HG02642 (cell line): ENCODE results near the gene CCL4L2.
"Not testable (repeated sequence)": the region's sequence is repeated elsewhere in the genome, so short reads cannot be mapped to it uniquely, and the experiment has no call there.

ENCODE experiments used
- ATAC-seq: cut with Tn5 transposase; IDR thresholded peaks from one replicate; pipeline ENCODE4 v1.9.1; 2021; ENCODE audit warnings: mild to moderate bottlenecking; ENCODE audit not compliant: unreplicated experiment, poor library complexity

Gene CCL4L2

DNA sequence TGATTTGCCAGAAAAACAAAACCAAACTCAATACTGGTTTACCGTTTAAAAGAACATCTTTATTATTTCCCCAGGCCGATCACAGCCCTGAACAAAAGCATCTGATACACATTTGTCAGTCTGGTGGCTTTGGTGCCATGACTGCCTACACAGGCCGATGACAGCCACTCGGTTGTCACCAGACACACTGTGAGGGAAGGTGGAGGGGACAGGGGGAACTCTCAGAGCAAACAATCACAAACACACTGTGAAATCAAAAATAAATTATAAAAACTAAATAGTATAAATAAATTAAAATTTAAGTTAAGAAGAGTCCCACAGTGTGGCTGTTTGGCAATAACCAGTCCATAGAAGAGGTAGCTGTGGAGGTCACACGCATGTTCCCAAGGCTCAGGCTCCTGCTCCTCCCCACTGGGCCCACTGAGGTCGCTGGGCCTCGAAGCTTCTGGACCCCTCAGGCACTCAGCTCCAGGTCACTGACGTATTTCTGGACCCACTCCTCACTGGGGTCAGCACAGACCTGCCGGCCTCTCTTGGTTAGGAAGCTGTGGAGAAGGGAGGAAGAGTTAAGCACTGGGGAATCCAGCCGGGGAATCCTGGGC lies 15.9 kb upstream of the CCL4L2 start:
- not testable (repeated sequence) for ATAC-seq

DNA sequence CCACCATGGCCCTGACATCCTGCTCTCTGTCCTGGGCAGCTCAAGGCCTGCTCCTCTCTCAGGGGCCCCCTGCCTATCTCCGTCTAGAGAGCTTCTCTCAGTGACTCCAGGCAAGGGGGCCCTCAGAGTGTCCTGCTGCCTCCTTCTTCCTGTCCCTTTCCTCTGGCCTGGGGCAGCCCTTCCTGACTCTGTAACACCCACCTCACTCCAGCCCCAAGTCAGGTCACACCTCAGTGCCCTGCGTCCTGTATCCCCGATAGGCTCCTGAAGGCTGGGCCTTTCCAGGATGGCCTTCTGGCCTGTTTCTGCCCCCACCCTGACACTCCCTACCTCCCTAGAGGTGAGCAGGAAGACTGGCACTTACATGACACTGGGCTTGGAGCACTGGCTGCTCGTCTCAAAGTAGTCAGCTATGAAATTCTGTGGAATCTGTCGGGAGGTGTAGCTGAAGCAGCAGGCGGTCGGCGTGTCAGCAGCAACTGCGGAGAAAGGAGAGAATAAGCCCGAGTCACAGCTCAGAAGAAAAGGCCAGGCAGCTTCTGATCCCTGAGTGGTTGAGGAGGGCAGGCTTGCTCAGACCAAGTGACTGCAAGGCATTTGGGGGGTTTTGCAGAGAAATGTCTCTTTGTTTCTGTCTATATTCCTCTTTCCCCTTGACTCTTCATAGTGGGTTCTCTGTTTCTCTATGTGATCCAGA lies 15.3 kb upstream of the CCL4L2 start:
- ATAC-seq: no peak

- ATAC-seq: no peak
These were observed 14.8 kb upstream of the CCL4L2 start for GRCh38 chr17:36196131-36196486.

DNA sequence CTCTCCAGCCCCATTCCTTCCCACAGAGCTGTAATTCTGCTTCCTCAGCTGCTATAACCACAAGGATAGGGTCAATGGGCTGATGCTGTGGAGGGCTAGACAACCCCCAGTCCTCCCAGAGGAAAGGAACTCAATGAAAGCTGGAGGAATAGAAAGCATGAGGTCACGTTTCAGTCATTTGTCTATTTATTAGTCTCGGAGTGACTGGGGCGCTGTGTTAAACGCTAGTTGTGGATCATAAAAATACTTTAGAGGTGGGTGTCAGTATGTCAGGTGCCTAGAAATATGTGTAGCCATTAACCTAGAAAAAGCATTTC lies 13.5 kb upstream of the CCL4L2 start:
- ATAC-seq: peak; percentile 21

- ATAC-seq: peak; percentile 23
These were observed 11.9 kb upstream of the CCL4L2 start for GRCh38 chr17:36198831-36199465.

DNA sequence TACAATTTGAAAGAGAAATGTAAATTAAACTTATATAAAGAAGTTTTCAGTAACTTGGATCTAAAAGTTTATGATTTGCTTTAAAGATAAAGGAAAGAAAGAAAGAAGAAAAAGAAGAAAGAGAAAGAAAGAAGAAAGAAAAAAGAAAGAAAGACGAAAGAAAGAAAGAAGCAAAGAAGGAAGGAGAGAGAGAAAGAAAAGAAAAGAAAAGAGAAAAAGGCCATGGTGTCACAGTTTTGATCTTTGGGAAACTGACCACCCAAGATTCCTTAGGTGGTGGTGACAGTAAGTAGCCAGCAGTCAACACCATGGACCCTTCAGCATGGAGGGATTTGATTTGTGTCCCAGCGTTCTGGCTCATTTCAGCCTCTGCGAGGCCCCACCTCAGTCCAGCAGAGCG lies 9.8 kb upstream of the CCL4L2 start:
- not testable (repeated sequence) for ATAC-seq

DNA sequence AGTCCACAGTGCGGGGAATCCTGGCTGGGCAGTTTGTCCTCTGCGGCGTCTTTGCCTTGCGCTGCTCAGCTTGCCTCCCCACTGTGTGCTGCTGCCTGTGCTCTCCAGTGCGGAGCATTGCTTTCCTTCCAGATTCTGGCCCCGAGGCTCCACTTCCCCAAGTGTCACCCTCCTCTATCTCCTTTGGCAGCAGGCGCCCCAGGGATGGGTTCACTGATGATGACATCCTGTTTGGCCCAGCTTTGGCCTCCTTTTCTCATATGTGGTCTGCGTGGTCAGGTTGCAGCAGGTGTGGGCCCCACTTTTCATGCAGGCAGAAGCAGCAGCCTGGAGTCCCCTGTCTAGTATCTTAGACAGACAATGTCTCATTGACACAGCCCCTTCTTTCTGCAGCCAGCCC lies 9.4 kb upstream of the CCL4L2 start:
- ATAC-seq: not testable (repeated sequence)

DNA sequence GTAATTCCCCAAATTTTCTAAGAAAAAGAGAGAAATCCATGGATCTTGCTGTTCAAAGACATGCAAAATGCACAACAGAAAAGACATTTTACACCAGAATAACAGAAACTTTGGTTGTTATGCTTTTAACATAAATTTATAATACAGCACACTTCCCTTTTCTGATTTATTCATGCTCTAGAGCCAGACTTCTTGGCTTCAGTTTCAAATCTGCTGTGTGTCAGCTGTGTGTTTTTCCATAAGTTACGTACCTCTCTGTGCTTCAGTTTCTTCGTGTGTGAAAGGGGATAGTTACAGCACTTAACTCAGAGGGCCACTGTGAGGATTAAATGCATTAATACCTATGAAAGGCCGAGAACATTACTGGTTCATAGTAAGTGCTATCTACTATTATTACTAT lies 7.5 kb upstream of the CCL4L2 start:
- ATAC-seq: no peak

- no peak for ATAC-seq
These were observed 6.0 kb upstream of the CCL4L2 start for GRCh38 chr17:36204724-36205500.

DNA sequence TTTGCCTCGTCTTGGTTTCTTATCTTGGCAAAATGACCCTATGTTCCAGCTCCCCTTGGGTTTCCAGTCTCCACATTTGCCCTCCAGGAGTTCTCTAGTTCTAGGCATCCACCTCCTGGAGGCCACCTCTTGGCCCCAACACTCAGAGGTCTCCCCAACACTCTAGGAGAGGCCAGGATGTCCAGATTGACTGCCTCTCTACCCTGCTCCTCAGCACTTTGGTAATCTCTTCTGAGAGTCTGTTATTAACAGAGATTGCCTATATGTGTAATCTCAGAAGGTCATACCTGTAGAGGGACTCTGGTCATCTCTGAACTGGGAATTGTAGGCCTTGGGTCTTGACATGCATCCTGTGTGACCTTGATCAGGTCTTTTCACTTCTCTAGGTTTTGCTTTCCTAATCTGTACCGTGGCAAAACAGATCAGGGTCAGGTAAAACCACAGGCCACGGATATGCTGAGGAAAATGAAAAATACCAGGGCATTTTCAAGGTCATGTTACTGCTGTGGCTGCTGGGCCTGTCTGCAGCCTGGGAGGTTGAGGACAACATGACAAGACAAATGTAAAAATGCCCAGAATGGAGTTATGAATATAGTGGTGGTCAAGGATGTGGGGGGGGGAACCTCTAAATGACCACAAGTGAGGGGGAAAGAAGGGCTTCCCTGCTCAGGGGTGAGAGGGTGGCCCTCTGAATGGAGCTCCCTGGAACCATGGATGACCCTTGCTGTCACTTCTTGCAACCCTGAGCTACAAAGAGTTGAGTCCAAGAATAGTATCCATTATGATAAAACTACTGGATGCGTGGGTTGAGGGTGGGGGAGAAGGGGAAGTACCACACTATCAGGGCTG lies 5.0 kb upstream of the CCL4L2 start:
- ATAC-seq: no peak

DNA sequence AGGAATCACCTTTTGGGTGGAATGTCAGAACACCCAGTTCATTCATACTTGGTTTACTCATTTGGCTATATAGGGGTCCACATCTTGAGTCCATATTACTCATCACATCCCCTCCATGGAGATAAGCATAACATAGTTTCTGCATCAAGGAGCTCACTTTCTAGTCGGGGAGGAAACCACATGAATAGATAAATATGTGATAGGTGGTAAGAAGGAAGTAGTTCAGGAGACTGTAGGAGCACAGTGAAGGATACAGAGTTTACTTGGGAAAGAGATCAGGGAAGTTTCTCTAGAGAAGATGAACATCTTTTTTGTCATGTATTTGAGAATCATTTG lies 4.4 kb upstream of the CCL4L2 start:
- not testable (repeated sequence) for ATAC-seq

- not testable (repeated sequence) for ATAC-seq
These were observed 3.5 kb upstream of the CCL4L2 start for GRCh38 chr17:36207383-36207782.

- ATAC-seq: no peak
These were observed 1.3 kb upstream of the CCL4L2 start for GRCh38 chr17:36209575-36209974.

- ATAC-seq: not testable (repeated sequence)
These were observed 815 bp downstream of the CCL4L2 start for GRCh38 chr17:36211484-36212271.

DNA sequence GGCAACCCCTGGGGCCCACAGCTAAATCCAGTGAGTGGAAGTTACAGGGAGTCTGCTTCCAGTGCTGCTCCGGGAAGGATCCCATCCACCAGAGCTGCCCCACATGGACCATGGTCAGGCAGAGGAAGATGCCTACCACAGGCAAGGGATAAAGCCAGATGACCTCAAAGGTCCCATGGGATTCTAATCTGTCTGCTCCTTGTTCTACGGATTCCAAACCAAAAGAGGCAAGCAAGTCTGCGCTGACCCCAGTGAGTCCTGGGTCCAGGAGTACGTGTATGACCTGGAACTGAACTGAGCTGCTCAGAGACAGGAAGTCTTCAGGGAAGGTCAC lies 1.4 kb downstream of the CCL4L2 start:
- ATAC-seq: no peak

GRCh38 chr17:36212966-36213365 lies 2.1 kb downstream of the CCL4L2 start:
- no peak for ATAC-seq

DNA sequence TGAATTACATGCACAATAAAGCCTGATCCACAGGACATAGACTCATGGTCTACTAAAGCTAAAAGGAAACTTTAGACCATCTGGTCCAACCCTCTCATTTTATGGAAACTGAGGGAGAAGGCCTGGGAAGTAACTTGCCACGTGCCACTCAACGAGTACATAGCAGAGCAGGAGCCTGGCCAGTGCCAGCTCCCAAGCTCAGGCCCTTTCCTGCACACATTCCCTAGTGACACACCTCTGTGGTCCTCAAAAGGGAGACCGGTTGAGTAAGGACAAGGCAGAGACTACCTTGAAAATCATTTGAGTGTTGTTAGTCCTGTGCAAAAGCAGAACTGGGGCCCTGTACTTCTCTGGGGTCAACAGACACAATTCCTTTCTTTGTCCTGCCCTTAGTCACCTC lies 2.8 kb downstream of the CCL4L2 start:
- ATAC-seq: no peak

- ATAC-seq: no peak
These were observed 4.1 kb downstream of the CCL4L2 start for GRCh38 chr17:36214918-36215317.

DNA sequence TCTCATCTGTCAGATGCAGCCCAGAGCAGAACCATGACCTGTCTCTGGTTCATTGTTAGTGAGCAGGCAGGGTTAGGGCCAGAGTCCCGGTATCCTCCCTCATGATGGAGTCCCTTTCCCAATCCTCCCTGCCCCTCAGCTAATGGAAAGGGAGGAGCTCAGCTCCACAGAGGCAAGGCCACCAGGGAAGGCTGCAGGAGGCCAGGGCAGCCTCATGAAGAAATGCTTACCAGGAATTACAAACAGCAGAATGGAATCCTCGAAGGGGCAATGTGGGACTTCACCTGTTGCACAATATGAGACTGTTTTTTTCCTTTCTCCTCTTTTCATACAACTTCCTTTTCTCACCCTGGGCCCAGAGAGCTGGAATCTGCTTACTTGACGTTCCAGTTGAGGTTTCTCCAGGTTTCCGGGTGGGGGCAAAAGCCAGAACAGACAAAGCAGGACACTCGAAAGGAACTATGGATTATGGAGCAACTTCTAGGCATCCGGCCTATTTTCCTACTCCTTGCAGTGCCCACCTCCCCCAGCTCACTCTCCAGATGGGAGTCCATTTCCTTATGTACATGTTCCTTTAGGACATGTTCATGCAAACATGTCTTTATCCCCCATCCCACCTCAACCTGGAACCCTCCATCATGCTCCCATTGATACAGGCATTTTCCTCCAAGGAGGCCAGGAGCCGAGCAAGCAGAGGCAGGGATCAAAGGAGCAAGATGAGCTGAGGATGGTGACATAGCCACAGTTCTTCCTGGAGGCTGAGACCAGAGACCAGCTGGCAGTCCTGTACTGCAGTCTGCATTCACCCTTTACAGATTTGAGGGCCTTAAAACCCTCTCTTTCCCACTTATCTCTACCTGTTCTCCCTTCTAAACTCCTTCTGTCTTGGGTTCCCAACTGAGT lies 4.8 kb downstream of the CCL4L2 start:
- not testable (repeated sequence) for ATAC-seq
